Right lobe of liver (tissue), 4 donors: ENCODE results near the gene SAMD5.

Experiments
- CTCF ChIP-seq, 4 donors: fragments of 200-600 bp in 3 of 4; fragments of 450-650 bp in 1 of 4; IDR thresholded peaks; one replicate each; pipeline versions ENCODE4 v1.5.1 to v1.8.0; 2016 to 2022; ENCODE audit warnings: antibody characterized with exemption in 4 of 4, mild to moderate bottlenecking in 2 of 4
- POLR2A ChIP-seq: fragments of 450-650 bp; IDR thresholded peaks from one replicate; pipeline ENCODE4 v1.6.1; 2017; ENCODE audit warnings: antibody characterized with exemption, mild to moderate bottlenecking
- donor health status: DM: no; HTN: no; CAD: no.
- donor health status: DM: no; HTN: no; CAD: no.
- donor health status: DM: no; HTN: yes; CAD: no.

- TF ChIP-seq CTCF (IDR thresholded peaks at IDR 0.05) (no peak), POLR2A (no peak)
These were observed 81.3 kb downstream of the SAMD5 start for GRCh38 chr6:147589739-147590250.
